Right atrium auricular region (tissue), 2 donors: ENCODE data around the gene GDNF. TPM values are rescaled to one million over a fixed set of nuclear protein-coding genes. Genes with fewer than 3 reads are reported as not detected.

Experiments
- DNase-seq: peaks from one replicate; pipeline ENCODE4 v3.0.0-alpha.2; 2019; ENCODE audit warnings: low spot score
- H3K27ac ChIP-seq, 2 donors: fragments of 200-600 bp; sonication (generic); 1 replicate in 1 of 2; 2 replicates in 1 of 2; pipeline ENCODE4 v1.5.1; 2016 to 2019
- H3K27me3 ChIP-seq, 2 donors: fragments of 200-600 bp; sonication (generic); one replicate each; pipeline versions ENCODE4 v1.5.1 to v1.6.0; 2017 to 2019
- H3K36me3 ChIP-seq: fragments of 200-600 bp; sonication (generic); one replicate; pipeline ENCODE4 v1.5.1; 2016
- H3K4me1 ChIP-seq, 2 donors: fragments of 200-600 bp; sonication (generic); one replicate each; pipeline versions ENCODE4 v1.5.1 to v1.6.0; 2017 to 2019
- H3K4me3 ChIP-seq, 2 donors: fragments of 200-600 bp; sonication (generic); 1 replicate in 1 of 2; 2 replicates in 1 of 2; pipeline ENCODE4 v1.5.1; 2017 to 2019; ENCODE audit warnings: mild to moderate bottlenecking in 1 of 2, moderate library complexity in 1 of 2
- H3K9me3 ChIP-seq, 2 donors: fragments of 200-600 bp; sonication (generic); one replicate each; pipeline ENCODE4 v1.5.1; 2019
- total RNA-seq, 2 donors: library from RNA; depleted of rRNA; stranded (reverse); fragments of >200 nt; gene quantifications; one replicate each; pipeline ENCODE4 v1.1.0, GENCODE V29; 2016
- TF ChIP-seq, protein P1 (sequence below), 2 donors: fragments of 200-600 bp; sonication (generic); IDR thresholded peaks; one replicate each; pipeline ENCODE4 v1.5.1; 2019; ENCODE audit warnings: antibody characterized with exemption in 2 of 2

GDNF gene
- total RNA-seq, 2 donors from 2014 or later: 0.19 to 0.31 TPM

- Histone ChIP-seq H3K27me3 (no peaks in the 10 kb centered on the region), H3K27ac (no peak overlapping the region), H3K4me3 (no peak overlapping the region), H3K4me1 (no peaks in the 10 kb centered on the region), H3K9me3 (no peaks in the 10 kb centered on the region), H3K36me3 (no peaks in the 10 kb centered on the region)
- DNase-seq: no peak
- TF ChIP-seq, protein P1, sequence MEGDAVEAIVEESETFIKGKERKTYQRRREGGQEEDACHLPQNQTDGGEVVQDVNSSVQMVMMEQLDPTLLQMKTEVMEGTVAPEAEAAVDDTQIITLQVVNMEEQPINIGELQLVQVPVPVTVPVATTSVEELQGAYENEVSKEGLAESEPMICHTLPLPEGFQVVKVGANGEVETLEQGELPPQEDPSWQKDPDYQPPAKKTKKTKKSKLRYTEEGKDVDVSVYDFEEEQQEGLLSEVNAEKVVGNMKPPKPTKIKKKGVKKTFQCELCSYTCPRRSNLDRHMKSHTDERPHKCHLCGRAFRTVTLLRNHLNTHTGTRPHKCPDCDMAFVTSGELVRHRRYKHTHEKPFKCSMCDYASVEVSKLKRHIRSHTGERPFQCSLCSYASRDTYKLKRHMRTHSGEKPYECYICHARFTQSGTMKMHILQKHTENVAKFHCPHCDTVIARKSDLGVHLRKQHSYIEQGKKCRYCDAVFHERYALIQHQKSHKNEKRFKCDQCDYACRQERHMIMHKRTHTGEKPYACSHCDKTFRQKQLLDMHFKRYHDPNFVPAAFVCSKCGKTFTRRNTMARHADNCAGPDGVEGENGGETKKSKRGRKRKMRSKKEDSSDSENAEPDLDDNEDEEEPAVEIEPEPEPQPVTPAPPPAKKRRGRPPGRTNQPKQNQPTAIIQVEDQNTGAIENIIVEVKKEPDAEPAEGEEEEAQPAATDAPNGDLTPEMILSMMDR (IDR thresholded peaks at IDR 0.05): no peak
Measured at GRCh38 chr5:37825334-37825915, 14.4 kb downstream of the GDNF start.

DNA sequence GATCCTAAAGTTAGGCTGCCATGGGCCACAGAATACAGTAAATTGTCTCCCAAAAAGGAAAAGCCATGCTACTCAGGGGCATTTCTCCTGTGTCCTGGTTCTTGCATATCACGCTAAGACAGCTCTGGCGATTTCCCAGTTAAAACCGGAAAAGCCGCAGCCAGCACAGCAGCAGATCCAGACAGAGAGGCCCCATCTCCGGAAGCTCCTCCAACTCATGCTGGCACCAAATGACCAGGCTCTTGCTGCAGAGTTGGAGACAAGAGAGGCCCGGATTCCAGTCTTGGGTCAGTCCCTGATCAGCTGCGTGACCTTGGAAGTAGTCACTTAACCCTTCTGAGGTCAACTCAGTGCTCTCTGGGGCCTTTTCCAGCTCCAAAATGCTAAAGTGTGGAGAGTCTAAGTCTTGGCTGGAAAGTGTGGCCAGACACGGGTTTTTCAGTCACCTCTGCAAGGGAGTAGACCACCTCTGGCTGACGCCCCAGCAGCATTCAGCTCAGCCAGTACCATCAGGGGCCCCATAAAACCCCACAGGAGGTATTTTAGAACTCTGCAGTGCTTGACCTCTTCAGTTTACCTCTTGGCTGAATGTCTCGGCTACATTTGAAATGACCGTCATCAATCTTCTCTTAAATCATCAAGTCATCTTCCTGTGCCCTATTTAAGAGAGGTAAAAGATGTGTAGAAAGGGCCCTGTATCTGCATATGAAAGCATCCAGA lies 16.2 kb downstream of the GDNF start:
- H3K4me3 ChIP-seq: no peak overlapping the region
- H3K27me3 ChIP-seq: no peaks in the 10 kb centered on the region
- DNase-seq: no peak
- H3K4me1 ChIP-seq: no peaks in the 10 kb centered on the region
- H3K9me3 ChIP-seq: no peaks in the 10 kb centered on the region
- H3K27ac ChIP-seq: no peak overlapping the region
- no peaks in the 10 kb centered on the region for H3K36me3 ChIP-seq
- TF ChIP-seq, protein P1 (IDR thresholded peaks at IDR 0.05): no peak

- Histone ChIP-seq H3K9me3 (no peaks in the 10 kb centered on the region), H3K4me1 (no peaks in the 10 kb centered on the region), H3K36me3 (no peaks in the 10 kb centered on the region), H3K27ac (no peak overlapping the region), H3K27me3 (no peaks in the 10 kb centered on the region), H3K4me3 (no peak overlapping the region)
- TF ChIP-seq, protein P1 (IDR thresholded peaks at IDR 0.05): no peak
- no peak for DNase-seq
Measured at GRCh38 chr5:37816883-37817282, 23.0 kb downstream of the GDNF start.

DNA sequence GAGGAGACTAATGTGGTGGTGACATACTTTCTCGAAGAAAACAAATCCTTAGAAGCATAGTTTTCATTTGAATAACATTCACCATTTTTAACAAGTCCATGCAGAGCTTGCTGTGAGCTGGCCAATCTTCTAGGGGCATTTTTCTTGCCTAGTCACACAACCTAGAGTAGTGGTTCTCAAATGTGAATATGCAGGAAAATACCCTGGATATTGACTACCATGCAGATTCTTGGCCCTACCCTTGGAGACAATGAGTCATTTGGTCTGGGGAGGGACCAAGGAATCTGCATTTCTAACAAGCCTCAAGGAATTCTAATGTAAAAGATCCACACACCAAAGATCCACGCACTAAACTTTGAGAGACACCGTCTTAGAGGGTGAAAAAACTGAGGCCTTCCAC lies 23.5 kb downstream of the GDNF start:
- Histone ChIP-seq H3K4me3 (no peak overlapping the region), H3K9me3 (no peaks in the 10 kb centered on the region), H3K4me1 (no peaks in the 10 kb centered on the region), H3K27ac (no peak overlapping the region), H3K36me3 (no peaks in the 10 kb centered on the region), H3K27me3 (no peaks in the 10 kb centered on the region)
- no peak for DNase-seq
- TF ChIP-seq, protein P1 (IDR thresholded peaks at IDR 0.05): no peak

DNA sequence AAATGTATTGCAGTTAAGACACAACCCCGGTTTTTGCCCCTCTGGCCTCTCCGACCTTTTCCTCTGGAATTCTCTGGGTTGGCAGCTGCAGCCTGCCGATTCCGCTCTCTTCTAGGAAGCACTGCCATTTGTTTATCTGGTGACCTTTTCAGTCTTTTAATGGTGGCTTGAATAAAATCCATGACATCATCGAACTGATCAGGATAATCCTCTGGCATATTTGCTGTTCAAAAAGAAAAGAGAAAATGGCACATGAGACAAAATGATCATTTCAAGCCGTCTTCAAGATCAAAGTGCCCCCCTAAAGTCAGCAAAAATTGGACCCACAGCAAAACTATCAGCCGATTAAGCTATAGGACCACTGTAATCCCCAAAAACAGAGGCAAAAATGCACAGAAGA lies 23.9 kb downstream of the GDNF start:
- DNase-seq: no peak
- Histone ChIP-seq H3K27me3 (no peaks in the 10 kb centered on the region), H3K36me3 (no peaks in the 10 kb centered on the region), H3K4me3 (no peak overlapping the region), H3K9me3 (no peaks in the 10 kb centered on the region), H3K27ac (no peak overlapping the region), H3K4me1 (no peaks in the 10 kb centered on the region)
- TF ChIP-seq, protein P1 (IDR thresholded peaks at IDR 0.05): no peak
